Right cardiac atrium (tissue), 5 donors: ENCODE results near the gene CHI3L2. TPM values are rescaled to one million over a fixed set of nuclear protein-coding genes. Genes with fewer than 3 reads are reported as not detected.
"Not testable (repeated sequence)": the region's sequence is repeated elsewhere in the genome, so short reads cannot be mapped to it uniquely, and the experiment has no call there.

Experiments used
- ATAC-seq, 2 donors: fragments of 200-7000 bp; cut with Tn5 transposase; one replicate each; pipeline versions ENCODE4 v1.8.0 to v1.9.1; 2020; ENCODE audit warnings: moderate library complexity in 2 of 2, mild to moderate bottlenecking in 1 of 2
- DNase-seq, 3 donors: peaks; one replicate each; pipeline ENCODE4 v3.0.0-alpha.2; 2020
- H3K27ac ChIP-seq: one replicate; pipeline ENCODE4 v1.5.1; 2013; ENCODE audit warnings: mild to moderate bottlenecking, low read length, control low read depth, moderate library complexity
- H3K27me3 ChIP-seq: one replicate; pipeline ENCODE4 v1.6.1; 2013; ENCODE audit not compliant: control insufficient read depth, insufficient read depth
- H3K4me1 ChIP-seq: one replicate; pipeline ENCODE4 v1.6.1; 2013; ENCODE audit warnings: low read length; ENCODE audit not compliant: control insufficient read depth, insufficient read depth
- H3K4me3 ChIP-seq: one replicate; pipeline ENCODE4 v1.5.1; 2013; ENCODE audit warnings: low read length, control low read depth
- H3K9me3 ChIP-seq: one replicate; pipeline ENCODE4 v1.6.1; 2013; ENCODE audit warnings: low read length; ENCODE audit not compliant: control insufficient read depth
- WGBS: extraction: QIAGEN DNeasy Blood & Tissue Kit; methylation state at CpG from one replicate; pipeline ENCODE4 v1.1.7; 2013; 5-methylcytosine and 5-hydroxymethylcytosine counted together
- intact Hi-C, 4 donors: fragments of 100-400 bp; cut with DNase I; formaldehyde crosslinking; loops; one replicate each; pipeline versions ENCODE4 v1.11.0 to v1.14.0; 2022 to 2023
- polyA plus RNA-seq: library from polyadenylated mRNA; stranded (reverse); fragments of 200-250 nt; gene quantifications from one replicate; pipeline ENCODE4 v1.2.3, GENCODE V29; 2013
- total RNA-seq, 4 donors: library from RNA; stranded (reverse); fragmentation: NEBNext Ultra II Directional; extraction: Animal tissue kit (Norgen Biotek cat#: 25700); gene quantifications; one replicate each; pipeline ENCODE4 v1.2.1, GENCODE V29; 2021
- donor health status: healthy with polysubstance abuse.
- donor health status: DM: no; HTN: yes; CAD: no.
- donor health status: DM: no; HTN: no; CAD: no.
- donor health status: DM: no; HTN: yes; CAD: no; lungs with severe emphysema.
- donor health status: DM: yes; HTN: yes; CAD: no.

Gene CHI3L2
- total and polyA plus RNA-seq, 5 donors, result 1.2 to 20.7 (median 10.7) TPM

GRCh38 chr1:111214884-111215283, 12.6 kb upstream of the CHI3L2 start:
- no peak overlapping the region for H3K4me3 ChIP-seq
- 90% methylated on average over 7 of the region's 7 CpGs for WGBS
- H3K4me1 ChIP-seq, result peaks cover 2% of the 10 kb centered on the region
- no peak overlapping the region for H3K27ac ChIP-seq
- intact Hi-C loops, result no loop called here
- DNase-seq (no peak), ATAC-seq (no peak)
- no peaks in the 10 kb centered on the region for H3K9me3 ChIP-seq
- no peaks in the 10 kb centered on the region for H3K27me3 ChIP-seq

DNA sequence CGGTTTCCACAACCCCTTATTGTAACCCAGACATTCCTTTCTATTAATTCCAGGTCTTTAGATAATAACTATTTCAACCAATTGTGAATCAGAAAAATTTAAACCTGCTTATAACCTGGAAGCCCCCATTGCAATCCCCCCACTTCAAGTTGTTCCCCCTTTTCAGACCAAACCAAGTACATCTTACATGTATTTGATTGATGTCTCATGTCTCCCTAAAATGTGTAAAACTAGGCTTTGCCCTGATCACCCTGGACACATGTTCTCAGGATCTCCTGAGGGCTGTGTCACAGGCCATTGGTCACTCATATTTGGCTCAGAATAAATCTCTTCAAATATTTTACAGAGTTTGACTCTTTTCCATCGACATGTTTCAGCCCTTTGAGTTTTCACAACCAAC, 12.2 kb upstream of the CHI3L2 start:
- H3K27ac ChIP-seq, H3K9me3 ChIP-seq, H3K4me1 ChIP-seq, DNase-seq, H3K4me3 ChIP-seq, ATAC-seq, intact Hi-C loops, H3K27me3 ChIP-seq: not testable (repeated sequence)
- 88% methylated on average over 2 of the region's 2 CpGs for WGBS

DNA sequence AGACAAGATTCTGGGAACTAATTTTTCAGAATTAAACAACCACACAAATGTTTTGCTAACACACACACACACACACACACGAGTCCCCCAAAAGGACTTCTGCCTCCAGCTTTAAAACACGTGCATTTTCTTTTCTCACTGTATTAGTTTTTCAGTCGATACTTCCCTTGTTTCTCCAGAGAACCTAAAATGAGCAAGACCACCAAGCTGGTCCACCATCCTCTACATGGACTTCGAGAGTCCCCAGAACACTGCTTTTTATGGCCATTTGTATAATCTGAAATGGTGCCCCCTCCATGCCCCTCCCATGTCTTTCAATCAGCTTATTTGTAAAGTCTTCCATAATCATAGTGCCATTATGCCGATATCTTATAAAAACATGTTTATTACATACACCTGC, 10.8 kb upstream of the CHI3L2 start:
- no peaks in the 10 kb centered on the region for H3K27me3 ChIP-seq
- intact Hi-C loops, result no loop called here
- H3K4me1 ChIP-seq, result peaks cover 2% of the 10 kb centered on the region
- 84% methylated on average over 5 of the region's 5 CpGs for WGBS
- H3K4me3 ChIP-seq, result no peak overlapping the region
- ATAC-seq (no peak), DNase-seq (no peak)
- no peaks in the 10 kb centered on the region for H3K9me3 ChIP-seq
- no peak overlapping the region for H3K27ac ChIP-seq

DNA sequence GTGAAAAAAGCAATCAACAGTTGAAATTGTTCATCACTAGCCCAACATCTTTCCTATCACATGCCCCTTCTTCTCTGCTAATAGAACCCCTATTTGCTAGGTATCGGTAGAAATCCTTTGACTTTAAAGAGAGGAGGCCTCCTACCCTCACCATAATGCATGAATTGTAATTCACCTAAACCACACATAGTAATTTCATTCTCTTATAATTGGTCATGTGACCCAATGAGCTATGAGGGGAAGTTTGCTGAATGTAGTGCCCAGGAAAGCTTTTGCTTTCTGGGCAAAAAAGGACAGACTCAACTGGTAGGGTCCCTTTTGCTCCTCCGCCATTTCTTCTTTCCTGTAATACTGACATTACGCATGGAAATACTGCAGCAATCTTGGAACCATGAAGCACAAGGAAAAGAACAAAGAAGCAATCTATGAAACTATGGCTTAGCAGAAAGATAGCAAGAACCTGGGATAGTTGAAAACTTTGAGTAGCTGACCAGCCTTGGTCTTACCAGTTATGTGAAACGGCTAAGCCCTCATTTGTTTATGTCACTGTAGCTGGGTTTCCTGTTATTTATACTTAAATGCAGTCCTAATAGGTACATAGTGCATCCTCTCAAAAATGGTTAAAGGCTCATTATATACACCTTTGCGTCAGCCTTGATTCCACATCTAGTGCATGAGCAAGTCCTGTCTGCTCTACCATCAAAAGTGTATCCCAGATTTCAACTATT, 10.2 kb upstream of the CHI3L2 start:
- Histone ChIP-seq H3K9me3 (no peaks in the 10 kb centered on the region), H3K4me3 (no peak overlapping the region), H3K27me3 (no peaks in the 10 kb centered on the region), H3K27ac (no peak overlapping the region), H3K4me1 (peaks cover 2% of the 10 kb centered on the region)
- ATAC-seq (no peak), DNase-seq (no peak)
- intact Hi-C loops, result no loop called here
- 76% methylated on average over 5 of the region's 5 CpGs for WGBS

DNA sequence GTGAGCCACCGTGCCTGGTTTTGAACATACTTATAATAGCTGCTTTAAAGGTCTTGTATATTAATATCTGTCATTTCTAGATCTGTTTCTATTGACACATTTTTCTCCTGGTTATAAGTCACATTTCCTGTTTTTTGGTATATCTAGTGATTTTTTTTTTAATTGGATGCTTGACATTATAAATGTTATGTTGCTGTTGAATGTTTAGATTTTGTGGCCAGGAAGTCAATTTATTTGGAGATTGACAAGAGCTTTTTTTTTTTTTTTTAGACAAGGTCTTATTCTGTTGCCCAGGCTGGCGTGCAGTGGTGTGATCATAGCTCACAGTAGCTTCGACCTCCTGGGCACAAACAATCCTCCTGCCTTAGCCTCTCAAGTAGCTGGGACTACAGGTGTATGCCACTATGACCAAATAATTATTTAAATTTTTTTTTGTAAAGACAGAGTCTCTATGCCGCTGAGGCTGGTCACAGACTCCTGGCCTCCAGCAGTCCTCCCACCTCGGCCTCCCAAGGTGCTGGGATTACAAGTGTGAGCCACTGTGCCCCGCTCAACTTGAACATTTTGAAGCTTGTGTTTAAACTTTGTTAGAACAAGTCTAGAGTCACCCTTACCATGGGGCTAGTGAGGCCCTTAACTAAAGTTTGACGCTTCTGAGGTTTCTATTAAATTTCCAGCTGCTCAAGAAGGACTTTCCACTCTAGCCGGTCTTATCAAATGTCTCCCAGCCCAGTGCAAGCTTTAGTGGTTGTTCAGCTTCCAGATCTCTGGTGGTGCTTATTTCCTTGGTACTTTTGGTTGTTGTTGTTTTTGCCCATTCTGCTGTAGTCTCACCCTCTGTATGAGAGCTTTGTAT, 8.6 kb upstream of the CHI3L2 start:
- Histone ChIP-seq H3K27me3 (no peaks in the 10 kb centered on the region), H3K9me3 (no peaks in the 10 kb centered on the region), H3K4me3 (no peak overlapping the region), H3K27ac (no peak overlapping the region), H3K4me1 (peaks cover 2% of the 10 kb centered on the region)
- WGBS, result 81% methylated on average over 8 of the region's 8 CpGs
- no peak for DNase-seq
- intact Hi-C loops, result no loop called here
- no peak for ATAC-seq

DNA sequence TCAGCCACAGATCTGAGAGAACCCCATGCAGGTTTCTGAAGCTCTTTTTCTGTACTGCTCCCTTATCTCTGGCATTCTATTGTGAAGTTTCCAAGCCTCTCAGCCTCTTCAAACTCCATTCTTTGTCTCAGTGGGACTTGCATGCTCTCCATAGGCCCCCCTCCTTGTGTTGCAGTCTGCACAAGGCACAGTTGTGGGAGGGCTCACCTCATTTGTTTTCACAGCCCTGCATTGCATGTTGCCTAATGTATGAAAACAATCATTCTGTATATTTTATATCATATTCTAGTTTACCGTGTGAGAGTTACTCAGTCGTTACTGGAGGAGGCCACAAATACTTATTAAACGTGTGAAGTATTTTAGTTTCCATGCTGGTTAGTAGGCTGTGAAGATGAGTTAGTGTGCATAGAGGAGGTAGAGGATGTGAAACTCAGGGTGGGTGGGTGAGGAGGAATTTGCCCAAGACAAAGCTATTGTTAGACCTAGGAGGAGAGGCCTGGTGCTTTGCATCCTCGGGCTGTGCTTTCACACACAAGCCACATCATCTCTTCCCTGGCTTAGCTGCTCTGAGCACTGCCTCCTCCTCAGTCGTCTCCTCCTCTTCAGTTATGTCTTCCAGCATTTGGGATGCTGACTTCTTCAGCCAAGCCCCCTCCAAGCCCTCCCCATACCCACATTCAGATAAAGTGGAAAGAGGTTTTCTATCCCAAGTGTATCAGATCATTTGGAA, 7.8 kb upstream of the CHI3L2 start:
- Histone ChIP-seq H3K4me3 (no peak overlapping the region), H3K9me3 (no peaks in the 10 kb centered on the region), H3K4me1 (peaks cover 2% of the 10 kb centered on the region), H3K27ac (no peak overlapping the region), H3K27me3 (no peaks in the 10 kb centered on the region)
- DNase-seq (no peak), ATAC-seq (no peak)
- 45% methylated on average over 5 of the region's 5 CpGs for WGBS
- intact Hi-C loops, result loop anchor here in 3 of 4 donors (5.0 to 10.0 kb wide), 2 partner anchors 105 to 183 kb away; no protein-coding TSS in a partner anchor

DNA sequence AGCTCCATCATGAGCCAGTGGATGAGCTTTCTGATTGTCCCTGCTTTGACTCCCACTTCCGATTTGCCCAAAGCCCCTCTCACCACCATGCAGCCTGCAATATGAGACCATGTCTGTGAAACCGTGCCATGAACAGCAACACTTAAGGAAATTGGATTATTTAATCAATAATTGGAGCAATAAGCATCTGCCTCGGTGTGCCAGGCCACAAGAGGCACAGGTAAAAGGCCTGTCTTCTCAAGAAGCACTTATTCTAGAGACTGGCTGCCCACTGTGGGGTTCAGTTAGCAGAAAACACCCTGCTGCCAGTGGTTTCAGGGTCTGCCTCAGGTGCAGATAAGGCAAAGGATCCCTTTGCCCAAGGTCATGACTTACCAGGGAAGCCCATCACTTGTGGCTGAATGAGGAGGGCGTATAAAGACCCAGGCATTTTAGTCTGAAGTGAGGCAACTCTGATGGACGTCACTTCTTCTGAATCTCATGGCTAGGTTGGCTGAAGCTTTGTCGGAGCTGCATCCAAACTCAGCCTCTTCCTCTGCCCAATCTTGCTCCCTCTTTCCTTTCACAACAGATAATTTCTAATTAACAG, 7.1 kb upstream of the CHI3L2 start:
- ATAC-seq, result no peak
- Histone ChIP-seq H3K4me1 (peaks cover 2% of the 10 kb centered on the region), H3K4me3 (no peak overlapping the region), H3K9me3 (no peaks in the 10 kb centered on the region), H3K27ac (no peak overlapping the region), H3K27me3 (no peaks in the 10 kb centered on the region)
- 92% methylated on average over 6 of the region's 6 CpGs for whole genome bisulfite sequencing
- intact Hi-C loops, result loop anchor here in 3 of 4 donors (5.0 to 10.0 kb wide), 2 partner anchors 104 to 182 kb away; no protein-coding TSS in a partner anchor
- DNase-seq, result no peak

GRCh38 chr1:111221276-111221632, 6.3 kb upstream of the CHI3L2 start:
- WGBS, result 36% methylated on average over 2 of the region's 2 CpGs
- H3K27me3 ChIP-seq, result no peaks in the 10 kb centered on the region
- ATAC-seq, result no peak
- no peaks in the 10 kb centered on the region for H3K9me3 ChIP-seq
- intact Hi-C loops, result loop anchor here in 3 of 4 donors (5.0 to 10.0 kb wide), 2 partner anchors 104 to 181 kb away; no protein-coding TSS in a partner anchor
- no peak overlapping the region for H3K4me3 ChIP-seq
- H3K4me1 ChIP-seq, result no peaks in the 10 kb centered on the region
- H3K27ac ChIP-seq, result no peak overlapping the region
- DNase-seq, result no peak

DNA sequence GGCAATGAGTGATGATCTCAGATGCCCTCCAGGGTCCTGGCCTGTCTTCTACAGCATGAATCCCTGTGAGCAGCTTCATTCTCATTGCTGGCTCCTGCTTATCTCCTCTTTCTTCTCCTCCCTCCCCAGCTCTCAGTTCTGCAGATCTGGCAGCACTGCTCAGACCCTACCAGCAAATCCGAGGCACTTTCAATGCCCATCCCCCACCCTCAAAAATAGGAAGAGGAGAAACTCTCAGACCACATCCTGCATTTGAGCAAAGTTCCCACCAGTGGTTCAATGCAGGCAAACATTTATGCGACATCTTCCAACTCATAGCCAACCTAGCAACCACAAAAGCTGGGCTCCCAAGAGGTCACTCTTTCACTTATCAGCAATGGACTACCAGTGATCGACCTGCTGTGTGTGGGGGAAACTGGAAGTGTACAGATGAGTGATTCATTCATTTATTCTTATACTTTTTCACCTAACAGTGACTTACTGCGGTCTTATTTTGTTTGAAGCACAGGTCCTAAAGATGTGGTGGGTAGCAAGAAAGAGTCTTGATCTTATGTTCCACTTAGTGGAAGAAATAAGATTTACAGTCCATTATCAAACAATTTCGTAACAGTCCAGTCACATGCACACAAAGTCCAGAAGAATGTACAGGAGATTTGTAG, 5.8 kb upstream of the CHI3L2 start:
- Histone ChIP-seq H3K27me3 (no peaks in the 10 kb centered on the region), H3K4me1 (no peaks in the 10 kb centered on the region), H3K4me3 (no peak overlapping the region), H3K9me3 (no peaks in the 10 kb centered on the region), H3K27ac (no peak overlapping the region)
- intact Hi-C loops, result loop anchor here (2.0 to 10.0 kb wide), 3 partner anchors 103 to 181 kb away; no protein-coding TSS in a partner anchor
- 52% methylated on average over 5 of the region's 5 CpGs for WGBS
- DNase-seq, result no peak
- peak; percentile 30 to 40 for ATAC-seq
